Vagina (tissue), 2 donors: ENCODE data around the gene DGKG.

Source experiments
- CTCF ChIP-seq, 3 experiments: fragments of 450-650 bp in 2 of 3; fragments of 200-600 bp in 1 of 3; sonication (generic) in 1 of 3; IDR thresholded peaks; one replicate each; pipeline ENCODE4 v1.5.1; 2017 to 2019; ENCODE audit warnings: antibody characterized with exemption in 3 of 3, mild to moderate bottlenecking in 2 of 3, moderate library complexity in 2 of 3
- POLR2A ChIP-seq, 2 donors: fragments of 450-650 bp; IDR thresholded peaks; one replicate each; pipeline ENCODE4 v1.6.1; 2017; ENCODE audit warnings: antibody characterized with exemption in 2 of 2, mild to moderate bottlenecking in 2 of 2, moderate library complexity in 2 of 2

DNA sequence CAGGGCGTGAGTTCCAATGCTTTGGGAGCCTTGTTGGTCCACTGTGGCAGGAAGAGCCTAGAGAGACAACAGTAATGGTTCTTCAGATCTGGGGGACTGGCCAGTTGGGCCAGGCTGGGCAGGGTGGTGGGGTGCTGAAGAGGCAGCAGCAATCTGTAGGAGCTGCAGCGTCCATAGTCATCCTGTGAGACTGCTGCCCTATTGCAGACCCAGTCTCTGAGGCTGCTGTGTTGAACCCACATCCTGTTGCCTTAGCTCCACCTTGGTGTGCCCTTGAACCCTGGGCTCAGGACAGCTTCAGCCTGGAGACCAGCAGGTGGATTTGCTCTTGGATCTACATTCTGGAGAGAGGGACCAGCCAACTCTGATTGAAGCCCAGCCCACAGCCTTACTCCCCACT is 229.5 kb downstream of the DGKG start:
- no peak for TF ChIP-seq CTCF (IDR thresholded peaks at IDR 0.05)
- no peak for TF ChIP-seq POLR2A (IDR thresholded peaks at IDR 0.05)
